Activated T-helper 17 cell treated with anti-CD3 and anti-CD28 coated beads, Interleukin-2, amount 50 U/mL, for 72 hours (primary cell): Measurements from ENCODE around the gene OMP. TPM values are rescaled to one million over a fixed set of nuclear protein-coding genes. Genes with fewer than 3 reads are reported as not detected.
"Not testable (repeated sequence)": the region's sequence is repeated elsewhere in the genome, so short reads cannot be mapped to it uniquely, and the experiment has no call there.

Source experiments
- ATAC-seq: fragments of 150-1000 bp; cut with Tn5 transposase; replicated peaks from 2 replicates; pipeline ENCODE4 v1.10.0; 2021; ENCODE audit warnings: mild to moderate bottlenecking, moderate library complexity
- H3K27ac Mint-ChIP-seq: one replicate; pipeline ENCODE4 v1.8.0; 2022; ENCODE audit warnings: mixed read lengths
- H3K27me3 Mint-ChIP-seq: one replicate; pipeline ENCODE4 v1.8.0; 2022; ENCODE audit warnings: mixed read lengths
- H3K36me3 Mint-ChIP-seq: one replicate; pipeline ENCODE4 v1.8.0; 2022; ENCODE audit warnings: low read depth, mild to moderate bottlenecking, mixed read lengths
- H3K4me1 Mint-ChIP-seq: one replicate; pipeline ENCODE4 v1.8.0; 2022; ENCODE audit warnings: mixed read lengths
- H3K4me3 Mint-ChIP-seq: one replicate; pipeline ENCODE4 v1.8.0; 2022; ENCODE audit warnings: mild to moderate bottlenecking, mixed read lengths
- H3K9me3 Mint-ChIP-seq: one replicate; pipeline ENCODE4 v1.8.0; 2022; ENCODE audit warnings: mixed read lengths
- total RNA-seq, 2 donors: library from RNA; stranded (reverse); gene quantifications; one replicate each; pipeline ENCODE4 v1.2.3, GENCODE V29; 2022

The OMP gene
- not detected for total RNA-seq

GRCh38 chr11:77102246-77103210 is at the start of gene OMP:
TSS of gene OMP (plus strand) at chr11:77102840. CDS start at chr11:77102840, 0 bp downstream.
- Mint-ChIP-seq H3K27me3 (no peaks in the 10 kb centered on the region), H3K36me3 (no peaks in the 10 kb centered on the region), H3K9me3 (no peaks in the 10 kb centered on the region), H3K27ac (no peak within 1 kb of the TSS), H3K4me3 (no peak within 1 kb of the TSS), H3K4me1 (no peaks in the 10 kb centered on the region)
- ATAC-seq, result no peak

GRCh38 chr11:77053217-77054015 is 49.2 kb upstream of the OMP start:
- no peak for ATAC-seq
- Mint-ChIP-seq H3K4me1 (no peaks in the 10 kb centered on the region), H3K27ac (no peak overlapping the region), H3K9me3 (no peaks in the 10 kb centered on the region), H3K36me3 (no peaks in the 10 kb centered on the region), H3K27me3 (no peaks in the 10 kb centered on the region), H3K4me3 (no peak overlapping the region)

GRCh38 chr11:77054084-77054483 is 48.6 kb upstream of the OMP start:
- no peak for ATAC-seq
- H3K27ac Mint-ChIP-seq, result no peak overlapping the region
- H3K4me1 Mint-ChIP-seq, result no peaks in the 10 kb centered on the region

GRCh38 chr11:77055101-77055561 is 47.5 kb upstream of the OMP start:
- ATAC-seq, result no peak
- no peaks in the 10 kb centered on the region for H3K36me3 Mint-ChIP-seq

More at GRCh38 chr11:77054084-77054483, 48.6 kb upstream of the OMP start:
- Mint-ChIP-seq H3K36me3 (no peaks in the 10 kb centered on the region), H3K4me3 (no peak overlapping the region), H3K27me3 (no peaks in the 10 kb centered on the region), H3K9me3 (no peaks in the 10 kb centered on the region)

GRCh38 chr11:77055913-77056312 is 46.7 kb upstream of the OMP start:
- Mint-ChIP-seq H3K36me3 (no peaks in the 10 kb centered on the region), H3K4me3 (no peak overlapping the region), H3K27ac (no peak overlapping the region), H3K4me1 (no peaks in the 10 kb centered on the region), H3K27me3 (peaks cover 4% of the 10 kb centered on the region), H3K9me3 (no peaks in the 10 kb centered on the region)
- no peak for ATAC-seq

More at GRCh38 chr11:77055101-77055561, 47.5 kb upstream of the OMP start:
- Mint-ChIP-seq H3K4me1 (no peaks in the 10 kb centered on the region), H3K27me3 (peaks cover 4% of the 10 kb centered on the region), H3K9me3 (no peaks in the 10 kb centered on the region), H3K27ac (no peak overlapping the region), H3K4me3 (no peak overlapping the region)

- Mint-ChIP-seq H3K4me1 (no peaks in the 10 kb centered on the region), H3K27me3 (peaks cover 4% of the 10 kb centered on the region), H3K9me3 (no peaks in the 10 kb centered on the region), H3K27ac (no peak overlapping the region), H3K4me3 (no peak overlapping the region), H3K36me3 (no peaks in the 10 kb centered on the region)
- peak; percentile 72 for ATAC-seq
Observed at GRCh38 chr11:77056814-77057402, 45.7 kb upstream of the OMP start.

- no peak for ATAC-seq
- H3K27me3 Mint-ChIP-seq, result peaks cover 4% of the 10 kb centered on the region
- H3K27ac Mint-ChIP-seq, result no peak overlapping the region
- no peaks in the 10 kb centered on the region for H3K9me3 Mint-ChIP-seq
- no peak overlapping the region for H3K4me3 Mint-ChIP-seq
- H3K36me3 Mint-ChIP-seq, result no peaks in the 10 kb centered on the region
- no peaks in the 10 kb centered on the region for H3K4me1 Mint-ChIP-seq
Observed at GRCh38 chr11:77057938-77058474, 44.6 kb upstream of the OMP start.

GRCh38 chr11:77058900-77059299 is 43.7 kb upstream of the OMP start:
- Mint-ChIP-seq H3K36me3 (no peaks in the 10 kb centered on the region), H3K4me1 (no peaks in the 10 kb centered on the region), H3K27me3 (peaks cover 4% of the 10 kb centered on the region), H3K9me3 (no peaks in the 10 kb centered on the region), H3K4me3 (no peak overlapping the region), H3K27ac (no peak overlapping the region)
- ATAC-seq, result no peak

- ATAC-seq, result no peak
- no peaks in the 10 kb centered on the region for H3K9me3 Mint-ChIP-seq
- no peak overlapping the region for H3K4me3 Mint-ChIP-seq
- no peaks in the 10 kb centered on the region for H3K36me3 Mint-ChIP-seq
- H3K27ac Mint-ChIP-seq, result no peak overlapping the region
- H3K27me3 Mint-ChIP-seq, result peaks cover 4% of the 10 kb centered on the region
- H3K4me1 Mint-ChIP-seq, result no peaks in the 10 kb centered on the region
Observed at GRCh38 chr11:77059806-77060205, 42.8 kb upstream of the OMP start.

GRCh38 chr11:77060234-77060633 is 42.4 kb upstream of the OMP start:
- Mint-ChIP-seq H3K27ac (no peak overlapping the region), H3K4me1 (no peaks in the 10 kb centered on the region), H3K9me3 (no peaks in the 10 kb centered on the region), H3K27me3 (peaks cover 4% of the 10 kb centered on the region), H3K4me3 (no peak overlapping the region), H3K36me3 (no peaks in the 10 kb centered on the region)
- no peak for ATAC-seq

GRCh38 chr11:77061258-77061657 is 41.4 kb upstream of the OMP start:
- not testable (repeated sequence) for H3K36me3 Mint-ChIP-seq, H3K27me3 Mint-ChIP-seq, H3K9me3 Mint-ChIP-seq, H3K4me3 Mint-ChIP-seq, H3K27ac Mint-ChIP-seq, H3K4me1 Mint-ChIP-seq, ATAC-seq

GRCh38 chr11:77062924-77063323 is 39.7 kb upstream of the OMP start:
- Mint-ChIP-seq H3K27me3 (peaks cover 4% of the 10 kb centered on the region), H3K36me3 (no peaks in the 10 kb centered on the region), H3K9me3 (no peaks in the 10 kb centered on the region)

GRCh38 chr11:77063407-77063806 is 39.2 kb upstream of the OMP start:
- Mint-ChIP-seq H3K27ac (no peak overlapping the region), H3K36me3 (no peaks in the 10 kb centered on the region), H3K9me3 (no peaks in the 10 kb centered on the region), H3K4me3 (no peak overlapping the region), H3K27me3 (peaks cover 4% of the 10 kb centered on the region), H3K4me1 (peaks cover 4% of the 10 kb centered on the region)
- ATAC-seq, result no peak

More at GRCh38 chr11:77062924-77063323, 39.7 kb upstream of the OMP start:
- Mint-ChIP-seq H3K4me1 (peaks cover 4% of the 10 kb centered on the region), H3K4me3 (no peak overlapping the region), H3K27ac (no peak overlapping the region)
- ATAC-seq, result no peak

- ATAC-seq, result no peak
- H3K9me3 Mint-ChIP-seq, result no peaks in the 10 kb centered on the region
- H3K4me3 Mint-ChIP-seq, result no peak overlapping the region
- H3K4me1 Mint-ChIP-seq, result peaks cover 4% of the 10 kb centered on the region
- no peaks in the 10 kb centered on the region for H3K36me3 Mint-ChIP-seq
- no peak overlapping the region for H3K27ac Mint-ChIP-seq
- H3K27me3 Mint-ChIP-seq, result peaks cover 4% of the 10 kb centered on the region
Observed at GRCh38 chr11:77063861-77064260, 38.8 kb upstream of the OMP start.
